ENCODE data around the gene SFSWAP.

- TF ChIP-seq CTCF (IDR thresholded peaks at IDR 0.05): no peak
- no peak for TF ChIP-seq POLR2A (IDR thresholded peaks at IDR 0.05)
Observed at GRCh38 chr12:131828671-131829355, 117.9 kb downstream of the SFSWAP start.
